GM12864 (cell line): ENCODE results near the gene RIPK1.

ENCODE experiments used
- DNase-seq: peaks from one replicate; pipeline ENCODE4 v3.0.0-alpha.2; 2011; ENCODE audit warnings: low read depth
- H3K4me3 ChIP-seq: 2 replicates; pipeline ENCODE4 v1.5.1; 2011; ENCODE audit warnings: mild to moderate bottlenecking, low read depth, low read length, control low read depth
- CTCF ChIP-seq: IDR thresholded peaks from 2 replicates; pipeline ENCODE4 v1.5.1; 2011; ENCODE audit warnings: low read depth, mild to moderate bottlenecking, moderate library complexity, low read length, control low read depth, inconsistent platforms; ENCODE audit errors: missing control alignments

RIPK1 gene

GRCh38 chr6:3118353-3119039 lies 50.2 kb downstream of the RIPK1 start, which contains the start of gene BPHL:
Gene BPHL (plus strand): TSS chr6:3118711. CDS start chr6:3118741, 30 bp downstream.
- peak; percentile 74 for DNase-seq

GRCh38 chr6:3119040-3119723 lies 50.9 kb downstream of the RIPK1 start:
- TF ChIP-seq CTCF = no peak
- DNase-seq = no peak
- peak overlapping the region; percentile 92 for H3K4me3 ChIP-seq

More at GRCh38 chr6:3118353-3119039, 50.2 kb downstream of the RIPK1 start, which contains the start of gene BPHL:
- no peak for TF ChIP-seq CTCF
- H3K4me3 ChIP-seq = peak within 1 kb of the TSS; percentile 92

- DNase-seq = no peak
- TF ChIP-seq CTCF = no peak
- H3K4me3 ChIP-seq = no peak overlapping the region
Measured at GRCh38 chr6:3120765-3121089, 52.4 kb downstream of the RIPK1 start.

GRCh38 chr6:3122823-3123182 lies 54.5 kb downstream of the RIPK1 start:
- no peak for DNase-seq
- no peak overlapping the region for H3K4me3 ChIP-seq
- no peak for TF ChIP-seq CTCF

GRCh38 chr6:3124667-3125066 lies 56.4 kb downstream of the RIPK1 start:
- DNase-seq = no peak
- no peak for TF ChIP-seq CTCF
- H3K4me3 ChIP-seq = no peak overlapping the region

GRCh38 chr6:3125815-3126214 lies 57.5 kb downstream of the RIPK1 start:
- TF ChIP-seq CTCF = no peak
- DNase-seq = no peak
- no peak overlapping the region for H3K4me3 ChIP-seq
